Panc1 (cell line): Measurements from ENCODE around the gene DAGLA. TPM values are rescaled to one million over a fixed set of nuclear protein-coding genes. Genes with fewer than 3 reads are reported as not detected.

Experiments
- ATAC-seq: fragments of 200-7000 bp; cut with Tn5 transposase; 2 replicates; pipeline ENCODE4 v1.9.1; 2020; ENCODE audit warnings: mild to moderate bottlenecking, moderate library complexity
- BruUV-seq: library from RNA; stranded (reverse); fragments of 400-500 nt; replicated peaks from 2 replicates; lab custom pipeline; 2021; lab: Mats Ljungman, UMichigan
- CTCF ChIA-PET: fragments of 300-600 bp; sonication (Branson Sonifier 250); formaldehyde crosslinking; loops from one replicate; lab custom pipeline; 2022; ENCODE audit warnings: antibody characterized with exemption; lab: Charles Lee
- POLR2A ChIA-PET: fragments of 300-600 bp; sonication (Branson Sonifier 250); formaldehyde crosslinking; loops from one replicate; lab custom pipeline; 2022; ENCODE audit warnings: antibody characterized with exemption; lab: Charles Lee
- DNase-seq: peaks from one replicate; pipeline ENCODE4 v3.0.0-alpha.2; 2010; ENCODE audit warnings: low read depth, low spot score
- H3K27ac ChIP-seq: 2 replicates; pipeline ENCODE4 v1.5.1; 2011; ENCODE audit warnings: mild to moderate bottlenecking, low read length, inconsistent platforms
- H3K27me3 ChIP-seq: fragments of 200-500 bp; sonication (Bioruptor generic); 2 replicates; pipeline ENCODE4 v1.6.0; 2014; ENCODE audit warnings: low read length, inconsistent platforms; ENCODE audit not compliant: control insufficient read depth, insufficient read depth
- H3K36me3 ChIP-seq: fragments of 200-500 bp; sonication (Bioruptor generic); 2 replicates; pipeline ENCODE4 v1.5.1; 2014; ENCODE audit warnings: inconsistent platforms, mild to moderate bottlenecking, low read length, moderate library complexity; ENCODE audit not compliant: control insufficient read depth, insufficient read depth
- H3K4me1 ChIP-seq: 2 replicates; pipeline ENCODE4 v1.5.1; 2011; ENCODE audit warnings: inconsistent platforms, mild to moderate bottlenecking, low read length, moderate library complexity; ENCODE audit not compliant: control insufficient read depth, insufficient read depth
- H3K4me3 ChIP-seq, 2 experiments: 2 replicates each; pipeline ENCODE4 v1.5.1; 2011 to 2012; ENCODE audit warnings: low read depth in 2 of 2, low read length in 2 of 2, mild to moderate bottlenecking in 2 of 2, inconsistent platforms in 1 of 2, moderate library complexity in 1 of 2
- H3K9me3 ChIP-seq: fragments of 200-500 bp; sonication (Bioruptor generic); 2 replicates; pipeline ENCODE4 v1.5.1; 2014; ENCODE audit warnings: low read depth, mild to moderate bottlenecking, inconsistent platforms, low read length, moderate library complexity; ENCODE audit not compliant: control insufficient read depth, insufficient read depth
- CTCF ChIP-seq: fragments of 450-650 bp; IDR thresholded peaks from 2 replicates; pipeline ENCODE4 v1.5.1; 2017; ENCODE audit warnings: mild to moderate bottlenecking
- POLR2AphosphoS5 ChIP-seq: IDR thresholded peaks from 2 replicates; pipeline ENCODE4 v1.6.1; 2012; ENCODE audit warnings: mild to moderate bottlenecking, low read depth, low read length, moderate library complexity
- REST ChIP-seq, 2 experiments: IDR thresholded peaks; 2 replicates each; pipeline ENCODE4 v1.6.1; 2011 to 2012; ENCODE audit warnings: low read depth in 2 of 2, control low read depth in 1 of 2, low read length in 1 of 2, mild to moderate bottlenecking in 1 of 2, moderate library complexity in 1 of 2; ENCODE audit not compliant: insufficient read depth in 1 of 2
- SIN3A ChIP-seq: IDR thresholded peaks from 2 replicates; pipeline ENCODE4 v1.6.1; 2012; ENCODE audit warnings: low read depth, mild to moderate bottlenecking, low read length, moderate library complexity, borderline replicate concordance; ENCODE audit not compliant: insufficient read depth
- TCF7L2 ChIP-seq: IDR thresholded peaks from 2 replicates; pipeline ENCODE4 v1.6.1; 2011; ENCODE audit warnings: mild to moderate bottlenecking, low read depth, low read length, inconsistent platforms
- in situ Hi-C: cut with HindIII; loops from 2 replicates; pipeline ENCODE4 v1.10.0; 2016; ENCODE audit warnings: low sequenced_read_pairs, low pct_unique_long_range_greater_than_20kb
- intact Hi-C: fragments of 100-400 bp; cut with micrococcal nuclease; formaldehyde crosslinking; loops from one replicate; pipeline ENCODE4 v1.10.0; 2022; ENCODE audit not compliant: unreplicated experiment
- total RNA-seq: library from RNA; stranded (reverse); gene quantifications from one replicate; pipeline ENCODE4 v1.2.1, GENCODE V29; 2021; ENCODE audit not compliant: unreplicated experiment

DAGLA gene
- total RNA-seq, 1 experiment from 2014 or later = 6.4 TPM

DNA sequence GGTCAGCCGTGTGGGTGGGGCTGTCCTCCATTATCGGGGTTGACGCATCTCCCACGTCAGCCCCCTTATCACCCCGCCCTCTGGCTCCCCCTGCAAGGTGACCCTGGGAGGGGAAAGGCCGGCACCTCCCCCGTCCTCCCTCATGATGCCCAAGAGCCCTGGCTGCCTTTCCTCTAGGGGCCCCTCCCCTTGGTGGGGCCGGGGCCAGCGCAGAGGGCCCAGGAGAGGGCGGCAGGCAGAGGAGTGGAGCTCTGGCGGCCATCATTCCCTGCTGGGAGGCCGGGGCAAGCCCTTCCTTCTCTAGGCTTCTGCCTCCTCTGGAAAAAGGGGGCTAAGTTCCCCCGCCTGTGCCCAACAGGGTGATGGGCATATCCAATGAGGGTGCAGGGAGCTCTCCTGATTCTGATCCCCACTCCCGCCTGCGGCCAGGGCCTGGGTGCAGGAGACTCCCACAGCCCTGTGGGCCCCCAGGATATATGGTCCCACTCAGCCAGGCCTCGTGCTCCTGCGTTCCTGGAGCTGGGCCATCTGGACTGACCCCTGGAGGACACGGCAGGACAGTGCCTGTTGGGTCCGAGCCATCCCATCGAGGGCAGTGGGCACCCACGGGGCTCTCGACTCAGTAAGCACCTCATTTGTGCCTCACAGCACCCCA is 84.5 kb downstream of the DAGLA start:
- ChIA-PET POLR2A (no interaction called here), CTCF (interaction anchor here (0.5 kb wide), 1 partner anchor 21 kb away, joined by 3 read pairs; no protein-coding TSS in a partner anchor)
- Histone ChIP-seq H3K36me3 (no peaks in the 10 kb centered on the region), H3K27me3 (no peaks in the 10 kb centered on the region), H3K9me3 (no peaks in the 10 kb centered on the region), H3K4me3 (no peak overlapping the region), H3K27ac (no peak overlapping the region), H3K4me1 (peaks cover 7% of the 10 kb centered on the region)
- ATAC-seq (no peak), DNase-seq (no peak)
- BruUV-seq = no TSS peak
- no peak for TF ChIP-seq REST (IDR thresholded peaks at IDR 0.05; ENCODE audit: insufficient read depth in 1 of 2, low read depth in 2 of 2, low read length in 1 of 2)
- in situ Hi-C loops = no loop called here
- intact Hi-C loops = no loop called here

DNA sequence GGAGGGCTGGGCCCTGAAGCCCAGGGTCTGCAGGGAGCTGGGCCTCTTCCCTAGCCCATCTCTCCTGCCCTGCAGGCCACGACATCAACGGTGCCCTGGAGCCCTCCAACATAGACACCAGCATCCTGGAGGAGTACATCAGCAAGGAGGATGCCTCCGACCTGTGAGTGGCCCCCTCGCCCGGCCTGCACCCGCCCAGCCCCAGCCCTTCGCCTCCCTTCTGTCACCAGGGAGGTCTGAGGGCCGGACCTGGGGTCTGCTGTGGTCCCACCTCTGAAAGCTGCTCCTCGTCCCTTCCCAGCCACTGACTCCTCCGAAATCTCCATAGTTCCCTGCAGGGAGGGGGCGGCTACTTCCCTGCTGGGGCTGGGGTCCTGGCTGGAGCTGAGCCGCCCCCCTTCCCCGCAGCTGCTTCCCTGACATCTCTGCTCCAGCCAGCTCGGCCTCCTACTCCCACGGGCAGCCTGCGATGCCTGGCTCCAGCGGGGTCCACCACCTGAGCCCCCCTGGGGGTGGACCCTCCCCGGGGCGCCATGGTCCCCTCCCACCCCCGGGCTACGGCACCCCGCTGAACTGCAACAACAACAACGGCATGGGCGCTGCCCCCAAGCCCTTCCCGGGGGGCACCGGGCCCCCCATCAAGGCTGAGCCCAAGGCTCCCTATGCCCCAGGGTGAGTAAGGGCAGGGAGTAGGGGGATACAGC is 85.5 kb downstream of the DAGLA start:
- TF ChIP-seq TCF7L2 (no peak), CTCF (no peak), REST (IDR thresholded peaks at IDR 0.05; ENCODE audit: insufficient read depth in 1 of 2, low read depth in 2 of 2, low read length in 1 of 2) (no peak), SIN3A (no peak), POLR2AphosphoS5 (no peak)
- Histone ChIP-seq H3K27me3 (no peaks in the 10 kb centered on the region), H3K36me3 (no peaks in the 10 kb centered on the region), H3K4me1 (peaks cover 7% of the 10 kb centered on the region), H3K9me3 (no peaks in the 10 kb centered on the region), H3K27ac (no peak overlapping the region; the same call in 1 of the 2 replicates), H3K4me3 (no peak overlapping the region)
- in situ Hi-C loops = no loop called here
- BruUV-seq = no TSS peak
- CTCF ChIA-PET = interaction anchor here (0.7 kb wide), 1 partner anchor 8 kb away, joined by 3 read pairs; no protein-coding TSS in a partner anchor
- no peak for DNase-seq
- POLR2A ChIA-PET = no interaction called here
- intact Hi-C loops = no loop called here
- ATAC-seq = no peak
